Stimulated activated memory B cell treated with anti-CD40 and anti-IgM and Interleukin-4, amounts not matched to agents 10 μg/mL and 1 μg/mL and 100 μg/mL, for 72 hours (primary cell): ENCODE data around the gene PABPN1L.
"Not testable (repeated sequence)": the region's sequence is repeated elsewhere in the genome, so short reads cannot be mapped to it uniquely, and the experiment has no call there.

Experiments used
- ATAC-seq: fragments of 150-1000 bp; cut with Tn5 transposase; 2 replicates; pipeline ENCODE4 v1.10.0; 2021
- H3K27ac Mint-ChIP-seq: one replicate; pipeline ENCODE4 v1.8.0; 2022; ENCODE audit warnings: mild to moderate bottlenecking, mixed read lengths
- H3K27me3 Mint-ChIP-seq: one replicate; pipeline ENCODE4 v1.8.0; 2022; ENCODE audit warnings: mixed read lengths
- H3K36me3 Mint-ChIP-seq: one replicate; pipeline ENCODE4 v1.8.0; 2022; ENCODE audit warnings: mixed read lengths
- H3K4me1 Mint-ChIP-seq: one replicate; pipeline ENCODE4 v1.8.0; 2022; ENCODE audit warnings: mixed read lengths
- H3K4me3 Mint-ChIP-seq: one replicate; pipeline ENCODE4 v1.8.0; 2022; ENCODE audit warnings: mild to moderate bottlenecking, moderate library complexity, mixed read lengths
- H3K9me3 Mint-ChIP-seq: one replicate; pipeline ENCODE4 v1.8.0; 2022; ENCODE audit warnings: mixed read lengths

PABPN1L gene

DNA sequence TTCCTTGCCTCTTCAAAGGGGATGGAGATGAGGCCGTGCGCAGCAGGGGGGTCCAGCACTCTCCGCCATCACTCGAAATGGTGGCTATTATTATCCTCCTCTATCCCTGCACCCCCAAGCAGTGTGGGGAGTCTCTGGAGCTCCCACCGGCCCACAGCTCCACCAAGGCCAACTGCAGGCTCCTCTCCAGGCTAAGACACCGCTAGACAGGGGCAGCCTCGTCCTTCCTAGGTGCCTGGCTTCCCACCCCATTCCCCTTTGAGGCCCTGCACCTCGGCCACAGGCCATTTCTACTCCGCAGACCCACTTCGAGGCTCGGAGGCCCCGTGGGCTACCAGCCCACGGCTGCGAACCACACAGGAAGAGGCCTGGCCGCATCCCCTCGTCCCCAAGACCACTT lies 39.6 kb upstream of the PABPN1L start:
- Mint-ChIP-seq H3K36me3 (peaks cover 22% of the 10 kb centered on the region), H3K4me1 (peaks cover 51% of the 10 kb centered on the region), H3K4me3 (no peak overlapping the region), H3K27me3 (no peaks in the 10 kb centered on the region), H3K9me3 (no peaks in the 10 kb centered on the region), H3K27ac (no peak overlapping the region)
- no peak for ATAC-seq

DNA sequence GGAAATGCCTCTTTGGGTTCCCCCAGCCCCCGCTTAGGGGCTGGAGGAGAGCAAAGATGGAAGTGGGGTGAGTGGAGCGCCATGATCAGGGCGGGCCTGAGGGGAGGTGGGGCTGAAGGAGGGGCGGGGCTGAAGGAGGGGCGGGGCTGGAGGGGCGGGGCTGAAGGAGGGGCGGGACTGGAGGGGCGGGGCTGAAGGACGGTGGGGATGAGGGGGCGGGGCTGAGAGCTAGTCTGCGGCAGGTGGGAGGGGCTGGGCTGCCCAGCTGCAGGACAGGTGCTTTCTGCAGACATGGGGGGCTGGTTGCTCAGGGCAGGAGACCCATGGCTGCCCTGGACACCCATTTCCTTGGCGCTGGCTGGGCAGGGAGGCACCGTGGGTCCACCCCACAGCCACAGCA lies 39.1 kb upstream of the PABPN1L start:
- H3K27ac Mint-ChIP-seq: no peak overlapping the region
- no peak overlapping the region for H3K4me3 Mint-ChIP-seq
- ATAC-seq: peak; percentile 13
- H3K36me3 Mint-ChIP-seq: peaks cover 22% of the 10 kb centered on the region
- H3K4me1 Mint-ChIP-seq: peaks cover 47% of the 10 kb centered on the region
- H3K27me3 Mint-ChIP-seq: no peaks in the 10 kb centered on the region
- H3K9me3 Mint-ChIP-seq: no peaks in the 10 kb centered on the region

DNA sequence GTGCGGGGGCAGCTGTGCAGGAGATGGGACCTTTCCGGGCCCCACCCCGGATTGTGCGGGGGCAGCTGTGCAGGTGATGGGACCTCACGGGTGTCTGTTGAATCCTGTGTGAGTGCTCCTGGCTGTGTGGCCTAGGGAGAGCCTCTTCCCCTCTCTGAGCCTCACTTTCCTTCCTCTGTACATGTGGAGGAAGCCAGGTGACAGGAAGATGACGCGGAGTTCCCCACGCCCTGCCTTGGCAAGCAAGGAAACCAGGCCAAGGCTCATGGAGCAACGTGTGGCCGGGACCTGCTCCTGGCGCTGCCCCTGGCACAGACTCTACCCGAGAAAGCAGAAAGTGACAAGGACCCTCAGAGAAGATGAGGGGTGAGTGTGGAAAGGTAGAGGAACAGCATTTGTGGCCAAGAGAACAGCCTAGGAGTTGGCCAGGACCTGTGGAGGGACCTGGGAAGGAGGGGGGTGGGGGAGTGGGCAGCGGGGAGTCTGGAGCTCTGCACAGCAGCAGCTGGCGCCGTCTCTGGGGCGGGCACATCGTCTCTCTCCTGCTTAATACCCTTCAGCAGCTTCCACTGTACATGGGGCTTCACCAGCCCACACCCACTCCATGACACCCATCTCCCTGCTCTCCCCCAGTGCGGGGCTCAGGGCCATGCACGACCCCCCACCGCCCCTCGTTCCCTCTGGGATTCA lies 38.4 kb upstream of the PABPN1L start:
- no peak for ATAC-seq
- Mint-ChIP-seq H3K4me1 (peaks cover 40% of the 10 kb centered on the region), H3K27me3 (no peaks in the 10 kb centered on the region), H3K27ac (no peak overlapping the region), H3K36me3 (peaks cover 15% of the 10 kb centered on the region), H3K4me3 (no peak overlapping the region), H3K9me3 (no peaks in the 10 kb centered on the region)

DNA sequence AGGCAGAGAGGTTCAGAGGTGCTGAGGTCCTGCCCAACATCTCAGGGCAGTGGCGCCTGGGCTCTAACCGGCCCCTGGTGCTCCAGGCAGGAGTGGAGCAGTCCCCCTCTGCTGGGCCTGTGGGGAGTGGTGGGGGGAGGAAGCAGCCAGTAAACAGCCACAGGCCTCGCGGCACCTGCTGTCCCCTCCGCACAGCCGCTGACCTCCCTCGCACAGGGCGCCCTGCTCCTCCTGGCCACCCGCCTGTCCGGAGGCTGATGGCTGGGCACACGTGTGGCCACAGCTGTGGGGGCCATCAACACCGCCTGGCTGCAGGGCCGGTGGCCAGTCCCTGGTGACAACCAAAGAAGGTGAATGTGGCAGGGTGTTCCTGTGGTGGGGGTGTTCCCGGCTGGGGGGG lies 36.8 kb upstream of the PABPN1L start:
- Mint-ChIP-seq H3K4me1 (peaks cover 38% of the 10 kb centered on the region), H3K27me3 (no peaks in the 10 kb centered on the region), H3K27ac (no peak overlapping the region), H3K36me3 (peaks cover 20% of the 10 kb centered on the region), H3K4me3 (no peak overlapping the region), H3K9me3 (no peaks in the 10 kb centered on the region)
- no peak for ATAC-seq

DNA sequence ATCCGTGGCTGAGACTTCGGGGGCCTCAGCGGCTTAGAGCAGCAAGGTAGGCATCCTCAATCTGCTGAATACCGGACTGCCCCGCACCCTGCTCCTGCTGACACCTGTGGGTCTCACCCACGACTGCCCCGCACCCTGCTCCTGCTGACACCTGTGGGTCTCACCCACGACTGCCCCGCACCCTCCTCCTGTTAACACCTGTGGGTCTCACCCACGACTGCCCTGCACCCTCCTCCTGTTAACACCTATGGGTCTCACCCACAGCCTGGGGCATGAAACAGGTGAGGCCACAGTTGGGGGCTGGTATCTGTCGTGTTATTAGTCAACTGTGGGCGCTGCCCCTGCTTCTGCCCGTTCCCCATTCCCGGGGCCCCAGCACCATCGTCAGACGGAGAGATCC lies 36.3 kb upstream of the PABPN1L start:
- H3K4me3 Mint-ChIP-seq: no peak overlapping the region

DNA sequence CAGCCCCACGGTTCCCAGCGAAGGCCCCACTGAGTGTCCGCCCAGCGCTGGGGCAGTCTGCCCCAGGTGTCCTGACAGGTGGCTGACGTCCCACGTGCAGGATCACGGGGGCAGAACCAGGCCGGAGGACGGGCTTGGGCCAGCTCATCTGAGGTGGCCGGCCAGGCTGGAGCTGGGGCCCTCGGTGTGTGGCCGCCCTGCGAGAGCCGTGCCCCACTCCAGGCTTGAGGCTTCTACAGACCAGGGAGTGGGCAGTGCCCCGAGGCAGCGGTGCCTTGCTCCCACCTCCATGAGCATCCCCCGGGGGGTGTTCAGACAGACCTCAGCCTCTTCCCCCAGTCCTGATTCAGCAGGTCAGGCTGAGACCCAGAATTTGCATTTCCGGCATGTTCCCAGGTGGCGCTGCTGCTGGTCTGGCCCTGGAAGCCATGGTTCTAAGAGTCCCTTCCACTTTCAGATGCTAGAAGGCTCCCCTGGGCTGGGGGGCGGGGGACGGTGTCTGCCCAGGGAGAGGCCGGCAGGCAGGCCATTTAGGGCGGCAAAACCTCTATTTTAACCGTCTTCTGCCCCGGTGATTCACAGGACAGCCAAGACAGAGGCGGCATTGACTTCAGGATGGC lies 35.4 kb upstream of the PABPN1L start:
- H3K36me3 Mint-ChIP-seq: peaks cover 22% of the 10 kb centered on the region
- no peak for ATAC-seq
- H3K4me3 Mint-ChIP-seq: no peak overlapping the region
- no peaks in the 10 kb centered on the region for H3K27me3 Mint-ChIP-seq
- H3K9me3 Mint-ChIP-seq: no peaks in the 10 kb centered on the region
- peaks cover 31% of the 10 kb centered on the region for H3K4me1 Mint-ChIP-seq
- H3K27ac Mint-ChIP-seq: no peak overlapping the region

More for the DNA sequence above, 36.3 kb upstream of the PABPN1L start:
- Mint-ChIP-seq H3K9me3 (no peaks in the 10 kb centered on the region), H3K27me3 (no peaks in the 10 kb centered on the region), H3K27ac (no peak overlapping the region), H3K36me3 (peaks cover 22% of the 10 kb centered on the region), H3K4me1 (peaks cover 35% of the 10 kb centered on the region)
- no peak for ATAC-seq

DNA sequence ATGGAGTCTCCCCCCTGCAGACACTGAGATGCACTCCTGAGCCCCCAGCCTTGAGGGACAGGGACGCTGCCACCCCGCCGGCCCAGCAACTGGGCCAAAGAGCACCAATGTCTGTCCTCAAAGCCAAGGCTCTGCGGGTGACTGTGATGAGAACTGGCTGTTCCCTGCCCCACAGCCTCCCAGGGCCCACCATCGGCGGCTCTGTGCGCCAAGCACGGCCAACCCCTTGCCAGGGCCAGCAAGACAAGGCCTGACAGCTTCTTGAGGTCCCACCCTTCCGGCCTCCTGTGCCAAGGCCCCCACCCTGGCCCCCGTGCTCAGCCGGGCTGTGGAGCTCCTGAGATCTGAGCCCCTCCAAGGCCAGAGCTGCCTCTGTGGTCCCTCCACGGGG lies 34.2 kb upstream of the PABPN1L start:
- peaks cover 20% of the 10 kb centered on the region for H3K4me1 Mint-ChIP-seq
- no peak for ATAC-seq
- no peaks in the 10 kb centered on the region for H3K9me3 Mint-ChIP-seq
- no peak overlapping the region for H3K27ac Mint-ChIP-seq
- H3K27me3 Mint-ChIP-seq: no peaks in the 10 kb centered on the region
- peaks cover 25% of the 10 kb centered on the region for H3K36me3 Mint-ChIP-seq
- no peak overlapping the region for H3K4me3 Mint-ChIP-seq

DNA sequence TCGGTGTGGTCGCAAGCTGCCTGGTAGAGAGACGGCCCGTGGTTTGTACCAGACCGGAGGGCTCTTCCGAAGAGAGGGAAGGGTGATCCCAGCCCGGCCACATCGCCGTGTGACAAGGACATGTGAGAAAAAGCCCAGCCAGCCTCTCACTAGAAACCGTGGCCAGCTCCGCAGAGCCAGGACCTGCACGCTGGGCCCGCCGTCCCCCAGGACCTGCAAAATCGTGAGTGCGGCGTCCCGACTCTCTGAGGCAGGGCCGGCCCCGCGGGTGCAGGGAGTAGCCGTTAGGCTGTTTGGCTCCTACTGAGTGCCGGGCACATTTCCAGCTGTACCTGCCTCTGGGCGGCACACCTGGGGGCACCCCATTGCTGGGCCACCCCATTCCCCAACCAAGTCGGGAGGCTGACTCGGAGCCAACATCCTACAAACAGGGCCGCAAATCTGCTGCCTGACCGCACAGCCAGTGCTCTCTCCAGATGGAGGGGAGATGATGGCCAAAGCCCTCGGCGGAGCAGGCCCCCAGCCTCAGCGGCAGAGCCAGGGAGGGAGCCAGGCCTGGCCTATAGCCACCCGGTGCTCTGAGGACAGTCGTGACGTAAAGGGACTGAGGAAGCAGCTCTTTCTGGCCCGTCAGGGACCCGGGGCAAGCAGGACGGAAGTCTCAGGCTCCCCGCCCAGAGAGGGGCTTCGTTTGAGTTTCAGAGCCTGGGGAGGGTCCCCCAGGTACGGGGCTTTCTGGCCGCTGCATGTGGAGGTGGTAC lies 33.6 kb upstream of the PABPN1L start:
- H3K4me3 Mint-ChIP-seq: no peak overlapping the region
- peaks cover 23% of the 10 kb centered on the region for H3K36me3 Mint-ChIP-seq
- H3K4me1 Mint-ChIP-seq: peaks cover 21% of the 10 kb centered on the region
- ATAC-seq: no peak
- no peaks in the 10 kb centered on the region for H3K9me3 Mint-ChIP-seq
- H3K27me3 Mint-ChIP-seq: no peaks in the 10 kb centered on the region
- no peak overlapping the region for H3K27ac Mint-ChIP-seq

DNA sequence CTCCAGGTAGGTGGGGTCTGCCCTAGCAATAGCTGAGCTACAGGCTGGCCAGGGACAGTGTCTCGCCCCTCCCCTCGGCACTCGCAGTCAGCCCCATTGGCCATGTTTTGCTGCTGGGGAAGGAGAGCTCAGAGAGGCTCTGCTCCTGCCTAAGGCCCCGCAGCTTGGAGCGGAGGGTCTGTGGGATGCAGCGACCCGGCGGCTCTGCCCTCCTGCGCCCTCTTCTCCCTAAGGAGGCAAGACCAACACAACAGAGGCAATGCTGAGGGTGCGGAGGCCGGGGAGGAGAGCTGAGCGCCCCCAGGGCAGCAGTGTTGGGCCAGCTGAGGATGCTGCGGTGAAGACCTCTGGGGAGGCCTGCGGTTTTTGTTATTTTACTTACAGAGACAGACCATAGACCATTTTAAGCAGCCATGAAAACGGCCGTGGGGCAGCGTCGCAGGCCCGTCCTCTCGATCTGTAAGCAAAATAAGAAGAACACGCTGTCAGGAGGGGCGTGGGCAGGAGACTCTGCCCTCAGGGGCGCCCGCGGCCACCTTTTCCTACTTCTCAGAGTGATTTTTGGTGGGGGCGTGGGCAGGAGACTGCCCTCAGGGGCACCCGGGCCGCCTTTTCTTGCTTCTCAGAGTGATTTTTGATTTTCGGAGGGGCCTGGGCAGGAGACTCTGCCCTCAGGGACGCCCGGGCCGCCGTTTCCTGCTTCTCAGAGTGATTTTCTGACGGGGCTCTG lies 31.4 kb upstream of the PABPN1L start:
- ATAC-seq: no peak
- no peaks in the 10 kb centered on the region for H3K9me3 Mint-ChIP-seq
- H3K27ac Mint-ChIP-seq: no peak overlapping the region
- H3K4me3 Mint-ChIP-seq: no peak overlapping the region
- H3K36me3 Mint-ChIP-seq: peaks cover 15% of the 10 kb centered on the region
- H3K4me1 Mint-ChIP-seq: peaks cover 19% of the 10 kb centered on the region
- H3K27me3 Mint-ChIP-seq: no peaks in the 10 kb centered on the region

DNA sequence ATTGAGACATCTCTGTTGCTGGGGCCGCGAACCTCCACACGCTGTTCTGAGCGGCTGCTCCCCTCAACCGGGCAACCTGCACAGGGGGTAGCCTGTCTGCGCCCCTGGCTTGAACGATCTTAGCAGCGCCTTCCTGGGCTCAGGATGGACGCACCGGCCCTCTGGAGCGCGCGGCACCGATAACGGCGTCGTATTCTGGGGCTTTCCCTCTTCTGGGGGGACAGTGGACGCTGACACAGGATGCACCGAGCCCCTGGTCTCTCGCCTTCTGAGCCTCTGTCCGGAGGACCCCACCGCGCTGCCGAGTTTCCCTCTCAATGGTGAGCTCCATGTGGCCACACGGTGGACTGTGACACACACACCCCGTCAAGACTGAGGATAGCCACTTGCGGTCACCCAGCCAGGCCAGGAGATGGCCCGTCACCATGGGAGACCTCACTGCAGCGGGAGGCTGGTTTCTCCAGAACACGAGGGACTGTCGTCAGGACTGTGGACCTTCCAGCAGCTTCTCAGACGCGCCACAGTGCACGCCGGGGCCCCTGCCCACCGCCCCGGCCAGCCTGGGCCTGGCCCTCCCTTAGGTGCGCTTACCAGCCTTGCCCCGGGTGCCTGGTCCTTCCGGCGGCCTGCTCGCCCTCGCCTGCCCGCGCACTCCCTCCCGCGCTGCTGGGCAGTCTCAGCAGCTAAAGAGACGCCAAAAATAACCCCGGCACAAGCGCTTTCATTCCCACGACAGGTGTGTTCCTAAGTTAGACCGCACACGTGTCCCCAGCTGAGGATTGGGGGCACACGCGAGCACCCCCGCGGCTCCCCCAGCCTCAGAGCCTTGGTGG lies 30.0 kb upstream of the PABPN1L start:
- peak overlapping the region; percentile 69 for H3K27ac Mint-ChIP-seq
- H3K4me3 Mint-ChIP-seq: no peak overlapping the region
- no peaks in the 10 kb centered on the region for H3K27me3 Mint-ChIP-seq
- no peak for ATAC-seq
- H3K36me3 Mint-ChIP-seq: peaks cover 24% of the 10 kb centered on the region
- no peaks in the 10 kb centered on the region for H3K9me3 Mint-ChIP-seq
- H3K4me1 Mint-ChIP-seq: peaks cover 16% of the 10 kb centered on the region

DNA sequence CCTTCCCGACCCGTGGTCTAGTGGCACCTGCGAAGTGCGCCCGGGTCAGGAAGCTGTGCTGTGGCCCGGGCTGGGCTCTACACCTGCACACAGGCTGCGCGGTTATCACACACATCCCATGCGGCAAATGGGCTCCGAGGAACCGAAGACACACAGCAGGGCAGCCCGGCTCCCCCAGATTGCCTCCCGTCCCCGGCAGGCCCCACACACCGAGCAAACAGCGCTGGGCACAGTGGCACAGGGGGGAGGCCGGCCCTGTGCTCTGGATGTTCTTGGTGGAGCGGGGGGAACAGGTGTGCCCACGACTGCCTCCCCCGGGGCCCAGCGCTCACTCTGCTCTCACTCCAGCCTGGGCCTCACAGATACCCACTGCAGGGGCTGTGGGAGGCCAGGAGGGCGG lies 28.9 kb upstream of the PABPN1L start:
- peak; percentile 27 for ATAC-seq
- H3K4me3 Mint-ChIP-seq: no peak overlapping the region

DNA sequence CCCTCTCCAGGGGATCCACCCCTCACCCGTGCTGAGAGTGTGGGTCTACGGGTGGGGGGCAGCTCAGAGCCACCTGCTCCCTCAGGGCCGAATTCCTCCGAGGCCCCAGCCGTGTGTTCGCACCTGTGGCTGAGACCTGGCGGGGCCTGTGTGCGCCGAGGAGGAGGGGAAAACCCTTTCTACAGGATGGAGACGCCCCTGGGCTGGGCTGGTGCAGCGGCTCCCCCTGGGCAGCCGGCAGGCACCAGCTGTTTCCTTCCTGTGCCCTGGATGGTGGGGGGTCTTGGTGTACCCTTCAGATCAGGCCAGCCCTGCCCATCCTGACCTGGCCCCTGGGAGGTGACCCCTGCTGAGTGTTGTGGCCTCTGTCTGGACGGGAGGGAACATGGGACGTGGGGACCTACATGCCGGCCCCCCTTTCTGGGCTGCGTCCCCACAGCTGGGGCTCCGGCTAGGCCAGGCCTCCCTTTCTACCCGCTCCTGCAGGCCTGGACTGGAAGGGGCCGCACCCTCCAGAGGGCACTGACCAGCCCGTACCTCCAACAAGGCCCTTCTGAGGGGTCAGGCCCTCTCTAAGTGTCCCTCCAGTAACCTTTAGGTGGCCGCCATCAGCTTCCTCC lies 28.3 kb upstream of the PABPN1L start:
- ATAC-seq: peak; percentile 64
- H3K27ac Mint-ChIP-seq: peak overlapping the region; percentile 69
- peaks cover 21% of the 10 kb centered on the region for H3K4me1 Mint-ChIP-seq
- no peaks in the 10 kb centered on the region for H3K27me3 Mint-ChIP-seq
- H3K36me3 Mint-ChIP-seq: peaks cover 40% of the 10 kb centered on the region
- no peaks in the 10 kb centered on the region for H3K9me3 Mint-ChIP-seq
- H3K4me3 Mint-ChIP-seq: no peak overlapping the region

More for the DNA sequence above, 28.9 kb upstream of the PABPN1L start:
- peaks cover 21% of the 10 kb centered on the region for H3K4me1 Mint-ChIP-seq
- H3K27ac Mint-ChIP-seq: peak overlapping the region; percentile 69
- H3K27me3 Mint-ChIP-seq: no peaks in the 10 kb centered on the region
- no peaks in the 10 kb centered on the region for H3K9me3 Mint-ChIP-seq
- peaks cover 35% of the 10 kb centered on the region for H3K36me3 Mint-ChIP-seq

DNA sequence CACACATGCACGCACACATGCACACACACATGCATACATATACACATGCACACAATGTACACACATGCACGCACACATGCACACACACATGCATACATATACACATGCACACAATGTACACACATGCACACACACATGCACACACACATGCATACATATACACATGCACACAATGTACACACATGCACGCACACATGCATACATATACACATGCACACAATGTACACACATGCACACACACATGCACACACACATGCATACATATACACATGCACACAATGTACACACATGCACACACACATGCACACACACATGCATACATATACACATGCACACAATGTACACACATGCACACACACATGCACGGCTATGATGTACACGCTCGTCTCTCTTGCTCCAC lies 27.8 kb upstream of the PABPN1L start:
- not testable (repeated sequence) for ATAC-seq, H3K27me3 Mint-ChIP-seq, H3K9me3 Mint-ChIP-seq, H3K4me3 Mint-ChIP-seq
- Mint-ChIP-seq H3K27ac (peak overlapping the region; percentile 69), H3K4me1 (peaks cover 21% of the 10 kb centered on the region), H3K36me3 (peaks cover 44% of the 10 kb centered on the region)
